PC-9 (cell line): ENCODE results near the gene MACROH2A1. TPM values are rescaled to one million over a fixed set of nuclear protein-coding genes. Genes with fewer than 3 reads are reported as not detected.

Experiments used
- BruUV-seq: library from RNA; stranded (reverse); fragments of 400-500 nt; replicated peaks from 2 replicates; lab custom pipeline; 2021; lab: Mats Ljungman, UMichigan
- CTCF ChIA-PET: fragments of 300-600 bp; sonication (Branson Sonifier 250); formaldehyde crosslinking; loops from one replicate; lab custom pipeline; 2022; ENCODE audit warnings: antibody characterized with exemption; lab: Charles Lee
- POLR2A ChIA-PET: fragments of 300-600 bp; sonication (Branson Sonifier 250); formaldehyde crosslinking; loops from one replicate; lab custom pipeline; 2022; ENCODE audit warnings: antibody characterized with exemption; ENCODE audit not compliant: unreplicated experiment; lab: Charles Lee
- DNase-seq, 2 experiments: peaks; one replicate each; pipeline versions ENCODE4 v3.0.0 to v3.0.0-alpha.2; 2015 to 2022; ENCODE audit warnings: mixed read lengths in 1 of 2
- H2AFZ ChIP-seq: fragments of 200-600 bp; sonication (generic); 2 replicates; pipeline ENCODE4 v1.8.1; 2017; ENCODE audit warnings: antibody characterized with exemption
- H3F3A ChIP-seq: fragments of 200-600 bp; sonication (generic); 2 replicates; pipeline ENCODE4 v1.8.1; 2017; ENCODE audit warnings: antibody characterized with exemption, mild to moderate bottlenecking, low read depth; ENCODE audit not compliant: insufficient read depth
- H3K27ac ChIP-seq: fragments of 200-600 bp; sonication (generic); 2 replicates; pipeline ENCODE4 v1.6.1; 2016; ENCODE audit warnings: mixed run types
- H3K27me3 ChIP-seq: fragments of 200-600 bp; sonication (generic); 2 replicates; pipeline ENCODE4 v1.6.1; 2016; ENCODE audit warnings: low read depth, mixed run types; ENCODE audit not compliant: insufficient read depth
- H3K36me3 ChIP-seq: fragments of 200-600 bp; sonication (generic); 2 replicates; pipeline ENCODE4 v1.6.1; 2016; ENCODE audit warnings: low read depth, mixed run types
- H3K4me1 ChIP-seq: fragments of 200-600 bp; sonication (generic); replicated peaks from 2 replicates; pipeline ENCODE4 v1.6.1; 2016; ENCODE audit warnings: mixed run types; ENCODE audit not compliant: insufficient read depth
- H3K4me2 ChIP-seq: fragments of 200-600 bp; sonication (generic); 2 replicates; pipeline ENCODE4 v1.6.1; 2017; ENCODE audit warnings: mixed run types
- H3K4me3 ChIP-seq: fragments of 200-600 bp; sonication (generic); 2 replicates; pipeline ENCODE4 v1.6.1; 2016; ENCODE audit warnings: mixed run types
- H3K79me2 ChIP-seq: fragments of 200-600 bp; sonication (generic); 2 replicates; pipeline ENCODE4 v1.6.1; 2017; ENCODE audit warnings: low read depth, mixed run types
- H3K9me2 ChIP-seq: fragments of 200-600 bp; sonication (generic); 2 replicates; pipeline ENCODE4 v1.8.1; 2017; ENCODE audit warnings: mild to moderate bottlenecking; ENCODE audit not compliant: insufficient read depth
- H3K9me3 ChIP-seq: fragments of 200-600 bp; sonication (generic); 2 replicates; pipeline ENCODE4 v1.8.1; 2016; ENCODE audit warnings: low read depth; ENCODE audit not compliant: insufficient read depth
- H4K20me1 ChIP-seq: fragments of 200-600 bp; sonication (generic); 2 replicates; pipeline ENCODE4 v1.8.1; 2017; ENCODE audit not compliant: insufficient read depth
- EZH2 ChIP-seq: fragments of 200-600 bp; sonication (generic); IDR thresholded peaks from 2 replicates; pipeline ENCODE4 v1.8.0; 2017; ENCODE audit warnings: antibody characterized with exemption, low read depth
- intact Hi-C: fragments of 100-400 bp; cut with micrococcal nuclease; formaldehyde crosslinking; loops from one replicate; pipeline ENCODE4 v1.10.0; 2022; ENCODE audit not compliant: unreplicated experiment
- total RNA-seq: library from RNA; stranded (reverse); gene quantifications from 2 replicates; pipeline ENCODE4 v1.2.3, GENCODE V29; 2021
- TF ChIP-seq, protein P1 (sequence below): fragments of 200-600 bp; sonication (generic); conservative IDR thresholded peaks from 2 replicates; pipeline ENCODE4 v1.6.1; 2017; ENCODE audit warnings: mixed run types, antibody characterized with exemption, mild to moderate bottlenecking, moderate library complexity

Gene MACROH2A1
- total RNA-seq, 1 experiment from 2014 or later, result 223 TPM

DNA sequence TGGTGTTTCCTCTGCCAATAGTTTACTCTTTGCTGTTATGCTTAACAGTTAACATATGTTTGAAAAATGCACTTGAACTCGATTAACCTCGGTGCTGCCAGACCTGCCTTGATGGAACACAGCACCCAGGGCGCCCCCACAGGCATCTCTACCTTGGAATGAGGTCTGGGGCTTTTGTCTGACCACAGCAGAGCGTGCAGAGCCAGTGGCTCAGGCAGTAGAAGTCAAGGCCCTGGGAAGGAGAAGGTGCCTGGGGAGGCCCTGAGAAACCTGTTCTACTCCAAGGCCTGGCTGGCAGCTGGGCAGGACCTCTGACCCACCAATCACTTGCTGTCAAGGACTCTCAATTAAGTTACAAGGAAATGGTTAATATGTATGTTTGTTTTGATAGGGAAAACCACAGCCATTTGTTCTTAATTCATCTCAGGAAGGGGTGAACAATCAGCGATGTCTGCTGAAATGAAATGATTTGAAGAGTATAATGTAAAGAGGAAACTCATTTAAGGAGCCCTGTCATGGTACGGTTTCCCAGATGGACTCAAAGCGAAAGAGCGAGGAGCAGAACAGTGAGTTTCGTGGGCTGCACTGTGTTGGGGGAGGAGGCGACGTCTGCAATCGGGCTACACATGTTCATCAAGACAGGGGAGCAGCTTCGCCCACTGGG lies 21.9 kb downstream of the MACROH2A1 start:
- no peaks in the 10 kb centered on the region for H3K9me3 ChIP-seq
- H3K36me3 ChIP-seq, result 0 out of 2 replicates have a peak, but pooled peaks cover 19% of the 10 kb centered on the region
- BruUV-seq, result no TSS peak
- peak; percentile 31 to 48 for DNase-seq
- H3K27me3 ChIP-seq, result no peaks in the 10 kb centered on the region
- H3K4me3 ChIP-seq, result no peak overlapping the region
- no peaks in the 10 kb centered on the region for H3K9me2 ChIP-seq
- ChIA-PET POLR2A (interaction anchor here (0.6 kb wide), 1 partner anchor 22 kb away, joined by 3 read pairs; no protein-coding TSS in a partner anchor), CTCF (no interaction called here)
- peaks cover 5% of the 10 kb centered on the region; the same call in 1 of the 2 replicates for H3F3A ChIP-seq
- no peak overlapping the region for H2AFZ ChIP-seq
- no peak for TF ChIP-seq EZH2
- TF ChIP-seq, protein P1, sequence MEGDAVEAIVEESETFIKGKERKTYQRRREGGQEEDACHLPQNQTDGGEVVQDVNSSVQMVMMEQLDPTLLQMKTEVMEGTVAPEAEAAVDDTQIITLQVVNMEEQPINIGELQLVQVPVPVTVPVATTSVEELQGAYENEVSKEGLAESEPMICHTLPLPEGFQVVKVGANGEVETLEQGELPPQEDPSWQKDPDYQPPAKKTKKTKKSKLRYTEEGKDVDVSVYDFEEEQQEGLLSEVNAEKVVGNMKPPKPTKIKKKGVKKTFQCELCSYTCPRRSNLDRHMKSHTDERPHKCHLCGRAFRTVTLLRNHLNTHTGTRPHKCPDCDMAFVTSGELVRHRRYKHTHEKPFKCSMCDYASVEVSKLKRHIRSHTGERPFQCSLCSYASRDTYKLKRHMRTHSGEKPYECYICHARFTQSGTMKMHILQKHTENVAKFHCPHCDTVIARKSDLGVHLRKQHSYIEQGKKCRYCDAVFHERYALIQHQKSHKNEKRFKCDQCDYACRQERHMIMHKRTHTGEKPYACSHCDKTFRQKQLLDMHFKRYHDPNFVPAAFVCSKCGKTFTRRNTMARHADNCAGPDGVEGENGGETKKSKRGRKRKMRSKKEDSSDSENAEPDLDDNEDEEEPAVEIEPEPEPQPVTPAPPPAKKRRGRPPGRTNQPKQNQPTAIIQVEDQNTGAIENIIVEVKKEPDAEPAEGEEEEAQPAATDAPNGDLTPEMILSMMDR, result no peak
- H3K27ac ChIP-seq, result no peak overlapping the region
- no peaks in the 10 kb centered on the region for H3K4me1 ChIP-seq
- H3K4me2 ChIP-seq, result no peak overlapping the region
- H4K20me1 ChIP-seq, result peaks cover 68% of the 10 kb centered on the region
- intact Hi-C loops, result no loop called here
- H3K79me2 ChIP-seq, result peaks cover 27% of the 10 kb centered on the region

DNA sequence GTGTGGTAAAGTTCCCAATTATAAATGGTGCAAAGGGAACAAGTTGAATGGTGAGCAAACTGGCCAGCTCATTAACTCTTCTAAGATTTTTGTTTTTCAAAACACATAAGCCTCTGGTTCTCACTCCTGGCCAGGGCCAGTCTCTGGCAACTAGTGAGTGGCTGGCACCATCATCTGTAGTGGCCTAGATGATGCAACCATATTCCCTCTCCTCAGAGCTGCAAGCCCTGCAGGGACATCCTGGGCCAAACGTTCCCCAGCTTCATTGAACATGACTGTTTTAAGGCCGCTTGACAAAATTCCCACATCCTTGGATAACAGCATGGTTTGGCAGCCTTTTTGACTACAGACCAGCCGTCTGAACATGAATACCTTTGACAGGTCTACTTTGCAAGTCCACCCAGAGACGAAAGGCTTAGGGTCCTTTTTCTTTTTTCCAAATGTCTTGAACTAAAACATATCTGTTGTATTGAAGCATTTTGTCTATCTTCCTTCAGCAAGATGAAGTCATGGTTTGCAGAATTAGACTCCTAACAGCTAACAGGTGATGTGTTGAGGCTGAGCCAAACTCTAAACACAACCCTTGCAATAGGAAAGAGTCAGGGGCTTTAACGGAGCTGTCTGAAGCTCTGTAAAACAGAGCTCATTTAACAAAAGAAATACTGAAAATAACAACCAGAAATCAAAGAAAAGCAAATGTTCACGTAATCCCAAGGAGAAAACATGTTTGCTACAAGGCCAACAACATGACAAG lies 23.8 kb downstream of the MACROH2A1 start:
- Histone ChIP-seq H3K4me1 (no peaks in the 10 kb centered on the region), H3K9me3 (no peaks in the 10 kb centered on the region), H3K4me2 (no peak overlapping the region), H3F3A (peaks cover 5% of the 10 kb centered on the region; the same call in 1 of the 2 replicates), H3K4me3 (no peak overlapping the region), H3K27ac (no peak overlapping the region), H3K36me3 (peaks cover 18% of the 10 kb centered on the region; the same call in 1 of the 2 replicates), H3K79me2 (peaks cover 32% of the 10 kb centered on the region), H2AFZ (no peak overlapping the region), H3K9me2 (no peaks in the 10 kb centered on the region), H4K20me1 (peaks cover 69% of the 10 kb centered on the region), H3K27me3 (no peaks in the 10 kb centered on the region)
- POLR2A ChIA-PET, result no interaction called here
- no peak for TF ChIP-seq EZH2
- TF ChIP-seq, protein P1, result no peak
- BruUV-seq, result no TSS peak
- no peak for DNase-seq
- CTCF ChIA-PET, result no interaction called here
- intact Hi-C loops, result no loop called here

DNA sequence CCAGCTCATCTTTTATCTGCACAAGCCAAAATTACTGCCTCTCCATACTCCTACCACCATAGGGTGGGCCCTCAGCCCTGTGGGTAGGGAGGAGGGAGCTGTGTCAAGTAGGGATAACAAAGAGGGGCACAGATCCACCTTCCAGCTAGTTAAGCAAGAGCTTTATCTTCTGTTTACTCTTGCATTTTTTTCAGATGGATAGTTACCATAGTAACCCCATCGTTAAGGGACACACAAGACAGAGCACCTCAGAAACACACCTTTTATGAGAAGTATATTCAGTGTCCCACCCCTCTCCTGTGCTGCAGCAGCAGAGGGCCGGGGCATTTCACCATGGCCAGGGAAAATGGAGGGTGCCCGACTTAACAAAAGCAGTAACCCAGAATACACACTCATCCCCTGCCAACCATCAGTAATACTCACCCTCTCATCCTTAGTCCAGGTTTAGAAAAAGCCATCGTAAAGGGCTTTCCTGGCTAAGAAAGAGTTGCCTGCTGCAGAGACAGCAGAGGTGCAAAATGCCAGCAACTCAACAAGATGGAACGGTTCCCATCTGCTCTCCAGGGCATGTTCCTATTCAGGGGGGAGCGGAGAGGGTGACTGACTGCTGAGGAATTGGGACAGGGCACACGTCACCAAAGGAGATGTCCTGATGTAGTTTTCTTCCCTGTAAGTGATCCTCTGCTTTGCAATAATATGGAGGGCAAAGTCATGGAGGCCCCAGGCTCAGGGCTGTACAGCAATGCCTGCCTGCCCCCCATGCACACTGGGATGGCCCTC lies 25.1 kb downstream of the MACROH2A1 start:
- Histone ChIP-seq H3K4me2 (no peak overlapping the region), H3K36me3 (peaks cover 11% of the 10 kb centered on the region; the same call in 1 of the 2 replicates), H3F3A (peaks cover 5% of the 10 kb centered on the region; the same call in 1 of the 2 replicates), H3K27ac (no peak overlapping the region), H3K4me1 (no peaks in the 10 kb centered on the region), H2AFZ (no peak overlapping the region), H4K20me1 (peaks cover 67% of the 10 kb centered on the region), H3K9me2 (no peaks in the 10 kb centered on the region), H3K9me3 (no peaks in the 10 kb centered on the region), H3K79me2 (peaks cover 23% of the 10 kb centered on the region; the same call in 1 of the 2 replicates), H3K4me3 (no peak overlapping the region), H3K27me3 (no peaks in the 10 kb centered on the region)
- BruUV-seq, result no TSS peak
- CTCF ChIA-PET, result interaction anchor here (0.9 kb wide), 1 partner anchor 52 kb away, joined by 3 read pairs; no protein-coding TSS in a partner anchor
- TF ChIP-seq, protein P1, result no peak
- no peak for TF ChIP-seq EZH2
- no peak for DNase-seq
- intact Hi-C loops, result no loop called here
- POLR2A ChIA-PET, result interaction anchor here (0.7 kb wide), 1 partner anchor 13 kb away, joined by 3 read pairs; no protein-coding TSS in a partner anchor
